ENCODE data around the gene PCSK4. TPM values are rescaled to one million over a fixed set of nuclear protein-coding genes. Genes with fewer than 3 reads are reported as not detected.
A peak's percentile ranks its signal among the peaks of the same experiment; 100 is the strongest.
"Not testable (repeated sequence)": the region's sequence is repeated elsewhere in the genome, so short reads cannot be mapped to it uniquely, and the experiment has no call there.

Gene PCSK4
- polyA plus RNA-seq, 1 experiment = 0.40 TPM

- H3K27me3 ChIP-seq (ENCODE audit: control insufficient read depth, insufficient read depth, low read length) = peaks cover 18% of the 10 kb centered on the region
- no peak for TF ChIP-seq CTCF (IDR thresholded peaks at IDR 0.05; ENCODE audit: low read depth, low read length)
- H3K4me3 ChIP-seq (ENCODE audit: low read depth, low read length) = no peak overlapping the region; the same call in 1 of the 2 replicates
- H3K27ac ChIP-seq (ENCODE audit: low read depth, low read length) = no peak overlapping the region
- no peak for DNase-seq (ENCODE audit: low read depth, low spot score)
- CTCF ChIA-PET = no interaction called here
- POLR2A ChIA-PET = interaction anchor here (0.7 kb wide), 1 partner anchor 234 kb away, joined by 12 read pairs; no protein-coding TSS in a partner anchor
- peaks cover 15% of the 10 kb centered on the region for H3K9me3 ChIP-seq (ENCODE audit: control insufficient read depth, insufficient read depth, low read length)
Observed at GRCh38 chr19:1502433-1503088, 12.4 kb upstream of the PCSK4 start.

GRCh38 chr19:1501200-1501595 is 11.0 kb upstream of the PCSK4 start:
- Histone ChIP-seq H3K27ac (ENCODE audit: low read depth, low read length) (no peak overlapping the region), H3K4me3 (ENCODE audit: low read depth, low read length) (no peak overlapping the region), H3K9me3 (ENCODE audit: control insufficient read depth, insufficient read depth, low read length) (peaks cover 9% of the 10 kb centered on the region), H3K27me3 (ENCODE audit: control insufficient read depth, insufficient read depth, low read length) (peaks cover 22% of the 10 kb centered on the region)
- no peak for DNase-seq (ENCODE audit: low read depth, low spot score)
- ChIA-PET CTCF (no interaction called here), POLR2A (interaction anchor here (1.0 kb wide), 1 partner anchor 10 kb away, joined by 3 read pairs; the partner anchor contains the start of gene REEP6)
- no peak for TF ChIP-seq CTCF (IDR thresholded peaks at IDR 0.05; ENCODE audit: low read depth, low read length)

GRCh38 chr19:1499231-1499630 is 9.1 kb upstream of the PCSK4 start:
- H3K27ac ChIP-seq (ENCODE audit: low read depth, low read length); DNase-seq (ENCODE audit: low read depth, low spot score); CTCF ChIA-PET; POLR2A ChIA-PET; H3K9me3 ChIP-seq (ENCODE audit: control insufficient read depth, insufficient read depth, low read length); H3K4me3 ChIP-seq (ENCODE audit: low read depth, low read length): not testable (repeated sequence)
- H3K27me3 ChIP-seq (ENCODE audit: control insufficient read depth, insufficient read depth, low read length) = peaks cover 22% of the 10 kb centered on the region

GRCh38 chr19:1497578-1498235 is 7.6 kb upstream of the PCSK4 start:
- Histone ChIP-seq H3K9me3 (ENCODE audit: control insufficient read depth, insufficient read depth, low read length) (peaks cover 4% of the 10 kb centered on the region), H3K27me3 (ENCODE audit: control insufficient read depth, insufficient read depth, low read length) (peaks cover 18% of the 10 kb centered on the region), H3K27ac (ENCODE audit: low read depth, low read length) (peak overlapping the region; percentile 2), H3K4me3 (ENCODE audit: low read depth, low read length) (no peak overlapping the region)
- ChIA-PET POLR2A (no interaction called here), CTCF (no interaction called here)
- no peak for TF ChIP-seq CTCF (IDR thresholded peaks at IDR 0.05; ENCODE audit: low read depth, low read length)
- no peak for DNase-seq (ENCODE audit: low read depth, low spot score)

GRCh38 chr19:1496714-1497577 is 6.8 kb upstream of the PCSK4 start:
- ChIA-PET POLR2A (no interaction called here), CTCF (no interaction called here)
- Histone ChIP-seq H3K27ac (ENCODE audit: low read depth, low read length) (peak overlapping the region; percentile 2), H3K9me3 (ENCODE audit: control insufficient read depth, insufficient read depth, low read length) (peaks cover 4% of the 10 kb centered on the region), H3K4me3 (ENCODE audit: low read depth, low read length) (no peak overlapping the region), H3K27me3 (ENCODE audit: control insufficient read depth, insufficient read depth, low read length) (peaks cover 17% of the 10 kb centered on the region)
- no peak for DNase-seq (ENCODE audit: low read depth, low spot score)
- TF ChIP-seq CTCF (IDR thresholded peaks at IDR 0.05; ENCODE audit: low read depth, low read length) = no peak
